Esophagus muscularis mucosa (tissue), 4 donors: ENCODE data around the gene SLC43A1. TPM values are rescaled to one million over a fixed set of nuclear protein-coding genes. Genes with fewer than 3 reads are reported as not detected.

ENCODE experiments used
- DNase-seq: peaks from one replicate; pipeline ENCODE4 v3.0.0-alpha.2; 2017; ENCODE audit errors: extremely low spot score
- H3K27ac ChIP-seq, 4 donors: fragments of 200-600 bp; sonication (generic); replicated peaks in 1 of 4; 1 replicate in 3 of 4; 2 replicates in 1 of 4; pipeline ENCODE4 v1.5.1; 2016 to 2019; ENCODE audit warnings: mild to moderate bottlenecking in 1 of 4
- H3K27me3 ChIP-seq, 4 donors: fragments of 200-600 bp; sonication (generic); one replicate each; pipeline versions ENCODE4 v1.5.1 to v1.6.0; 2016 to 2019
- H3K36me3 ChIP-seq, 4 donors: fragments of 200-600 bp; sonication (generic); one replicate each; pipeline ENCODE4 v1.5.1; 2016 to 2019
- H3K4me1 ChIP-seq, 4 donors: fragments of 200-600 bp; sonication (generic); one replicate each; pipeline ENCODE4 v1.5.1; 2016 to 2019
- H3K4me3 ChIP-seq, 4 donors: fragments of 200-600 bp; sonication (generic); 1 replicate in 2 of 4; 2 replicates in 2 of 4; pipeline ENCODE4 v1.5.1; 2016 to 2019; ENCODE audit warnings: mild to moderate bottlenecking in 4 of 4, moderate library complexity in 1 of 4
- H3K9me3 ChIP-seq, 4 donors: fragments of 200-600 bp; sonication (generic); 1 replicate in 3 of 4; 2 replicates in 1 of 4; pipeline ENCODE4 v1.5.1; 2016 to 2019
- EP300 ChIP-seq: sonication (generic); formaldehyde crosslinking; IDR thresholded peaks from one replicate; pipeline ENCODE4 v1.6.1; 2017; ENCODE audit warnings: antibody characterized with exemption
- POLR2A ChIP-seq: fragments of 450-650 bp; IDR thresholded peaks from one replicate; pipeline ENCODE4 v1.6.1; 2017; ENCODE audit warnings: antibody characterized with exemption, moderate library complexity, mild to moderate bottlenecking, low read depth
- POLR2AphosphoS5 ChIP-seq, 2 donors: sonication (generic); formaldehyde crosslinking; IDR thresholded peaks; one replicate each; pipeline ENCODE4 v1.6.1; 2017; ENCODE audit warnings: antibody characterized with exemption in 2 of 2
- WGBS: methylation state at CpG from one replicate; pipeline ENCODE4 v1.1.5; 2018; 5-methylcytosine and 5-hydroxymethylcytosine counted together
- intact Hi-C: fragments of 100-400 bp; cut with DNase I; formaldehyde crosslinking; loops from one replicate; pipeline ENCODE4 v1.15.1; 2023
- total RNA-seq, 4 donors: library from RNA; depleted of rRNA; stranded (reverse); fragments of >200 nt; gene quantifications; one replicate each; pipeline versions ENCODE4 v1.1.0 to v1.2.1, GENCODE V29; 2016
- TF ChIP-seq, protein P1 (sequence below), 3 experiments: fragments of 200-600 bp in 2 of 3; fragments of 450-650 bp in 1 of 3; sonication (generic) in 2 of 3; IDR thresholded peaks; one replicate each; pipeline ENCODE4 v1.5.1; 2017 to 2019; ENCODE audit warnings: antibody characterized with exemption in 3 of 3, mild to moderate bottlenecking in 2 of 3, moderate library complexity in 1 of 3

Gene SLC43A1
- total RNA-seq, 4 donors from 2014 or later, result 17.7 to 33.2 (median 23.5) TPM

DNA sequence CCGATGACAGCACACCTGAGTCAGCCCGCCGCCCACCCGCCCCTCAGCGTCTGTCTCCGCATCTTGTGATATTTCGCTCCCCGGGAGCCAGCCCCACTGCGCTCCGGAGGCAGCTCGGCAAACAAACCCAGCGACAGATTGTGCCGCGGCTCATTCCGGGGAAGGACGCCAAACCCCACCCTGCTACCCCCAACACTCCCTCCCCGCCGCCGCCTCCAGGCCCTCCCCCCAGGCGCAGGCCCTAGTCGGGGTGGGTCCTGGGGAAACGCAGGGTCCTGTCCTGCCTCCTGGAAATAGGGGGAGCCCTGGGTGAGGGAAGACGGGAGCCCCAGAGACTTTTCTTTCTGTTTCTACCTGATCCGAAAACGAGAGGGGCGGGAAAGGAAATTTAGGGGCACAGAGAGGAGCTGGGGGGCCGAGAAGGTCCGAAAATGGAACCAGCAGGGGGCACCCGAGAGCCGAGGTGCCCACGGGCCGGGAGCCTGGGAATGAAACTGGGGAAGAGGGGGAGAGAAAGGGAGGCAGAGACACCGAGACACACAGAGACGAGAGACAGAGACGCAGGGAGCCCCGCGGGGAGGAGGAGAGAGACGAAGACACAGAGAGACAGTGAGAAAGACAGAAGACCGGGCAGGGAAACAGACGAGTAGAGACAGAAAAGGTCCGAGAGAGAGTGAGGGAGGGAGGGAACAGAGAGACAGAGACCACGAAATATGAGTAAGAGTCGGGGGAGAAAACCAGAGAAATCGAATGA lies 56.9 kb downstream of the SLC43A1 start:
- Histone ChIP-seq H3K4me1 (peaks cover 35 to 45% (median 45%) of the 10 kb centered on the region in 4 donors), H3K36me3 (no peaks in the 10 kb centered on the region), H3K4me3 (peak overlapping the region; percentile 45 to 64 (median 50)), H3K27ac (no peak overlapping the region), H3K9me3 (no peaks in the 10 kb centered on the region), H3K27me3 (peaks cover 0 to 78% (median 29%) of the 10 kb centered on the region in 4 donors)
- intact Hi-C loops, result loop anchor here (5.0 to 10.0 kb wide), 3 partner anchors 114 to 1054 kb away; partner anchors contain the start of gene YPEL4
- under 1% methylated on average over 22 of the region's 44 CpGs for WGBS
- DNase-seq, result no peak
- TF ChIP-seq, protein P1, sequence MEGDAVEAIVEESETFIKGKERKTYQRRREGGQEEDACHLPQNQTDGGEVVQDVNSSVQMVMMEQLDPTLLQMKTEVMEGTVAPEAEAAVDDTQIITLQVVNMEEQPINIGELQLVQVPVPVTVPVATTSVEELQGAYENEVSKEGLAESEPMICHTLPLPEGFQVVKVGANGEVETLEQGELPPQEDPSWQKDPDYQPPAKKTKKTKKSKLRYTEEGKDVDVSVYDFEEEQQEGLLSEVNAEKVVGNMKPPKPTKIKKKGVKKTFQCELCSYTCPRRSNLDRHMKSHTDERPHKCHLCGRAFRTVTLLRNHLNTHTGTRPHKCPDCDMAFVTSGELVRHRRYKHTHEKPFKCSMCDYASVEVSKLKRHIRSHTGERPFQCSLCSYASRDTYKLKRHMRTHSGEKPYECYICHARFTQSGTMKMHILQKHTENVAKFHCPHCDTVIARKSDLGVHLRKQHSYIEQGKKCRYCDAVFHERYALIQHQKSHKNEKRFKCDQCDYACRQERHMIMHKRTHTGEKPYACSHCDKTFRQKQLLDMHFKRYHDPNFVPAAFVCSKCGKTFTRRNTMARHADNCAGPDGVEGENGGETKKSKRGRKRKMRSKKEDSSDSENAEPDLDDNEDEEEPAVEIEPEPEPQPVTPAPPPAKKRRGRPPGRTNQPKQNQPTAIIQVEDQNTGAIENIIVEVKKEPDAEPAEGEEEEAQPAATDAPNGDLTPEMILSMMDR (IDR thresholded peaks at IDR 0.05), result peak; percentile 63 to 78 (median 72)
- TF ChIP-seq POLR2A (no peak), POLR2AphosphoS5 (IDR thresholded peaks at IDR 0.05) (no peak), EP300 (no peak)

DNA sequence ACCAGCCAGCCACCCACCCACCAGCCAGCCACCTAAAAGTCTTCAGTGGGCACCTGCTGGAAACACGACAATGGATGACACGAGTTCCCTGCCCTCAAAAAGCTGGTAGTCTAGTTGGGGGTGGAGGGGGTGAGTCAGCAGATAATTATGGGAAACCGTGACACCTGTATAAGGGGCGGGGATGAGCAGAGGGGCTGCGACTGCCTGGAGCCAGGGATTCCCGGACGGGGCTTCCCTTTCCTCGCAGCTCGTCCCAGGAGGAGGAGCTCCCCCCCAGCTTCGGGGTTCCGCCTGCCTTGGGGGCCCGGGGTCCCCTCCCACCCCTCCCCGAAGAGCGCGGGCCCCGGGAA lies 57.5 kb downstream of the SLC43A1 start:
- TF ChIP-seq, protein P1 (IDR thresholded peaks at IDR 0.05), result no peak
- TF ChIP-seq POLR2AphosphoS5 (IDR thresholded peaks at IDR 0.05) (no peak), POLR2A (no peak), EP300 (no peak)
- no peak for DNase-seq
- 5% methylated on average over 6 of the region's 16 CpGs for WGBS
- Histone ChIP-seq H3K4me3 (peak overlapping the region; percentile 45 to 64 (median 50)), H3K36me3 (no peaks in the 10 kb centered on the region), H3K27ac (no peak overlapping the region), H3K27me3 (peaks cover 0 to 73% (median 29%) of the 10 kb centered on the region in 4 donors), H3K4me1 (peaks cover 35 to 45% (median 45%) of the 10 kb centered on the region in 4 donors), H3K9me3 (no peaks in the 10 kb centered on the region)
- intact Hi-C loops, result loop anchor here (5.0 to 10.0 kb wide), 3 partner anchors 113 to 1054 kb away; partner anchors contain the start of gene YPEL4

- intact Hi-C loops, result loop anchor here (2.0 to 10.0 kb wide), 4 partner anchors 69 to 1055 kb away; partner anchors contain the start of gene YPEL4
- Histone ChIP-seq H3K27ac (no peak overlapping the region), H3K4me3 (peak overlapping the region in 3 of 4 donors; percentile 47 to 64 (median 52)), H3K27me3 (peaks cover 0 to 69% (median 29%) of the 10 kb centered on the region in 4 donors), H3K9me3 (no peaks in the 10 kb centered on the region), H3K36me3 (no peaks in the 10 kb centered on the region), H3K4me1 (peaks cover 35 to 45% (median 45%) of the 10 kb centered on the region in 4 donors)
- WGBS, result 6% methylated on average over 7 of the region's 7 CpGs
- TF ChIP-seq, protein P1 (IDR thresholded peaks at IDR 0.05), result peak in 1 of 3 experiments; percentile 11
- TF ChIP-seq POLR2AphosphoS5 (IDR thresholded peaks at IDR 0.05), result no peak
- DNase-seq, result no peak
These were observed 57.9 kb downstream of the SLC43A1 start for GRCh38 chr11:57457643-57458023.

- Histone ChIP-seq H3K27me3 (peaks cover 0 to 63% (median 29%) of the 10 kb centered on the region in 4 donors), H3K4me3 (peak overlapping the region in 2 of 4 donors; percentile 52 to 64), H3K9me3 (no peaks in the 10 kb centered on the region), H3K27ac (no peak overlapping the region), H3K36me3 (no peaks in the 10 kb centered on the region), H3K4me1 (peaks cover 35 to 45% (median 45%) of the 10 kb centered on the region in 4 donors)
- intact Hi-C loops, result loop anchor here (2.0 to 10.0 kb wide), 4 partner anchors 70 to 1055 kb away; partner anchors contain the start of gene YPEL4
- no peak for TF ChIP-seq POLR2A
- TF ChIP-seq POLR2AphosphoS5 (IDR thresholded peaks at IDR 0.05), result peak in 1 of 2 donors; percentile 45
- no peak for TF ChIP-seq EP300
- TF ChIP-seq, protein P1 (IDR thresholded peaks at IDR 0.05), result peak in 2 of 3 experiments; percentile 98 to 99
- peak; percentile 98 for DNase-seq
- WGBS, result 10% methylated on average over 9 of the region's 19 CpGs
These were observed 58.4 kb downstream of the SLC43A1 start for GRCh38 chr11:57456960-57457642.
